Measurements from ENCODE around the gene SCFD1.

DNA sequence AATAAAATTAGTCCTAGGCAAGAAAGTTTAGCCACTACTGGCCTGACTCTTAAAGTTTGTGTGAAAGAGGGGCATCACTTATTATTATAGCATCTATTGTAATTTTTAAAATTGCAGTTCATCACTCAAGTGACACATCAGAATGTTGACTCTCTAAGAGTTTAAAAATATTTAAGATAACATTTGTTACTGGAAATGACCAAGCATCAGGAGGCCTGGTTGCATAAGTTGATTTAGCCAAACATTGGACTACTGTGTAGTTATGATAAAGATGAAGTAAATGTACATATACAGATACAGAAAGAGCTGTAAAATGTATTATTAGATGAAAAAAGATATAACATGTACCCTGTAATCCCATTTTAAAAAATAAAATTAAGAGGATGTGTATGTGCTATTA is 47.5 kb downstream of the SCFD1 start:
- TF ChIP-seq POLR2AphosphoS5 (IDR thresholded peaks at IDR 0.05): no peak
- no peak for TF ChIP-seq CTCF (IDR thresholded peaks at IDR 0.05)
- no peak for TF ChIP-seq EP300 (IDR thresholded peaks at IDR 0.05)

All from upper lobe of left lung (tissue), 4 donors.